Right hindlimb (tissue), 1 donor: ENCODE measurements around the gene TGM3.
"Not testable (repeated sequence)": the region's sequence is repeated elsewhere in the genome, so short reads cannot be mapped to it uniquely, and the experiment has no call there.

Experiments
- DNase-seq: peaks from one replicate; pipeline ENCODE4 v3.0.0-alpha.2; 2018

The TGM3 gene

GRCh38 chr20:2295886-2296515 is at the start of gene TGM3:
TSS of gene TGM3 (plus strand) at chr20:2296001. CDS start at chr20:2296064, 63 bp downstream.
- no peak for DNase-seq

GRCh38 chr20:2246069-2246491 is 49.7 kb upstream of the TGM3 start:
- peak; percentile 59 for DNase-seq

GRCh38 chr20:2248837-2249236 is 47.0 kb upstream of the TGM3 start:
- no peak for DNase-seq

- DNase-seq = no peak
Observed at GRCh38 chr20:2249935-2250334, 45.9 kb upstream of the TGM3 start.

- DNase-seq = no peak
Observed at GRCh38 chr20:2252419-2252997, 43.3 kb upstream of the TGM3 start.

GRCh38 chr20:2253256-2253655 is 42.5 kb upstream of the TGM3 start:
- no peak for DNase-seq

- no peak for DNase-seq
Observed at GRCh38 chr20:2254333-2254732, 41.5 kb upstream of the TGM3 start.

GRCh38 chr20:2255926-2256531 is 39.8 kb upstream of the TGM3 start:
- no peak for DNase-seq

GRCh38 chr20:2259731-2260130 is 36.1 kb upstream of the TGM3 start:
- no peak for DNase-seq

- no peak for DNase-seq
Observed at GRCh38 chr20:2260250-2260649, 35.6 kb upstream of the TGM3 start.

- no peak for DNase-seq
Observed at GRCh38 chr20:2261046-2261485, 34.7 kb upstream of the TGM3 start.

GRCh38 chr20:2261629-2262028 is 34.2 kb upstream of the TGM3 start:
- no peak for DNase-seq

- no peak for DNase-seq
Observed at GRCh38 chr20:2264118-2264517, 31.7 kb upstream of the TGM3 start.

GRCh38 chr20:2264621-2265374 is 31.0 kb upstream of the TGM3 start:
- not testable (repeated sequence) for DNase-seq

GRCh38 chr20:2273634-2274302 is 22.0 kb upstream of the TGM3 start:
- no peak for DNase-seq

GRCh38 chr20:2276015-2276414 is 19.8 kb upstream of the TGM3 start:
- no peak for DNase-seq

GRCh38 chr20:2279253-2279779 is 16.5 kb upstream of the TGM3 start:
- DNase-seq = peak; percentile 49

- DNase-seq = no peak
Observed at GRCh38 chr20:2280082-2280481, 15.7 kb upstream of the TGM3 start.

GRCh38 chr20:2281563-2281962 is 14.2 kb upstream of the TGM3 start:
- no peak for DNase-seq

- no peak for DNase-seq
Observed at GRCh38 chr20:2282181-2282580, 13.6 kb upstream of the TGM3 start.

GRCh38 chr20:2283706-2284423 is 11.9 kb upstream of the TGM3 start:
- DNase-seq = no peak

GRCh38 chr20:2285193-2285592 is 10.6 kb upstream of the TGM3 start:
- DNase-seq = no peak
